Forelimb muscle (tissue), 1 donor: ENCODE measurements around the gene CACNB4. TPM values are rescaled to one million over a fixed set of nuclear protein-coding genes. Genes with fewer than 3 reads are reported as not detected.
"Not testable (repeated sequence)": the region's sequence is repeated elsewhere in the genome, so short reads cannot be mapped to it uniquely, and the experiment has no call there.

Experiments
- DNase-seq: peaks from one replicate; pipeline ENCODE4 v3.0.0-alpha.2; 2013; ENCODE audit warnings: low read depth
- polyA plus RNA-seq: library from polyadenylated mRNA; unstranded; fragments of 120-200 nt; gene quantifications from one replicate; pipeline ENCODE4 v1.2.1, GENCODE V29; 2013; ENCODE audit not compliant: insufficient read length

The CACNB4 gene
- polyA plus RNA-seq, 1 donor: 3.9 TPM

- no peak for DNase-seq
Measured at GRCh38 chr2:151905963-151906632, 192.7 kb downstream of the CACNB4 start.

GRCh38 chr2:151904807-151905206 is 194.0 kb downstream of the CACNB4 start:
- no peak for DNase-seq

GRCh38 chr2:151904021-151904420 is 194.8 kb downstream of the CACNB4 start:
- no peak for DNase-seq

- no peak for DNase-seq
Measured at GRCh38 chr2:151902829-151903228, 196.0 kb downstream of the CACNB4 start.

- DNase-seq: no peak
Measured at GRCh38 chr2:151900331-151900730, 198.5 kb downstream of the CACNB4 start.

GRCh38 chr2:151899156-151899555 is 199.7 kb downstream of the CACNB4 start:
- DNase-seq: no peak

GRCh38 chr2:151891566-151892194 is 207.2 kb downstream of the CACNB4 start:
- no peak for DNase-seq

- no peak for DNase-seq
Measured at GRCh38 chr2:151887164-151887563, 211.7 kb downstream of the CACNB4 start.

- DNase-seq: no peak
Measured at GRCh38 chr2:151886241-151886640, 212.6 kb downstream of the CACNB4 start.

- no peak for DNase-seq
Measured at GRCh38 chr2:151882786-151883445, 215.9 kb downstream of the CACNB4 start.

GRCh38 chr2:151881342-151881741 is 217.5 kb downstream of the CACNB4 start:
- no peak for DNase-seq

GRCh38 chr2:151880586-151880985 is 218.3 kb downstream of the CACNB4 start:
- DNase-seq: no peak

GRCh38 chr2:151878655-151879563 is 219.9 kb downstream of the CACNB4 start:
- DNase-seq: no peak

GRCh38 chr2:151878204-151878603 is 220.6 kb downstream of the CACNB4 start:
- DNase-seq: no peak

GRCh38 chr2:151875631-151876030 is 223.2 kb downstream of the CACNB4 start:
- not testable (repeated sequence) for DNase-seq

- DNase-seq: peak; percentile 28
Measured at GRCh38 chr2:151872463-151872862, 226.4 kb downstream of the CACNB4 start.

- no peak for DNase-seq
Measured at GRCh38 chr2:151869291-151869690, 229.6 kb downstream of the CACNB4 start.

GRCh38 chr2:151862700-151863099 is 236.1 kb downstream of the CACNB4 start:
- DNase-seq: no peak

- DNase-seq: no peak
Measured at GRCh38 chr2:151861174-151861573, 237.7 kb downstream of the CACNB4 start.

- DNase-seq: no peak
Measured at GRCh38 chr2:151860613-151861146, 238.2 kb downstream of the CACNB4 start.

GRCh38 chr2:151860210-151860609 is 238.6 kb downstream of the CACNB4 start:
- DNase-seq: no peak

- DNase-seq: no peak
Measured at GRCh38 chr2:151857650-151858049, 241.2 kb downstream of the CACNB4 start.
